Measurements from ENCODE around the gene KRT38.

Gene KRT38

GRCh38 chr17:41392278-41392677 lies 48.5 kb downstream of the KRT38 start:
- DNase-seq (ENCODE audit: low read depth, low spot score): peak; percentile 49
- in situ Hi-C loops (cut with HindIII; ENCODE audit: low sequenced_read_pairs): no loop called here
- TF ChIP-seq CTCF (IDR thresholded peaks at IDR 0.05; ENCODE audit: low read depth, low read length): no peak
- H3K4me3 ChIP-seq (ENCODE audit: low read depth, low read length): no peak overlapping the region

GRCh38 chr17:41391535-41391934 lies 49.2 kb downstream of the KRT38 start:
- DNase-seq (ENCODE audit: low read depth, low spot score): no peak
- H3K4me3 ChIP-seq (ENCODE audit: low read depth, low read length): no peak overlapping the region
- no peak for TF ChIP-seq CTCF (IDR thresholded peaks at IDR 0.05; ENCODE audit: low read depth, low read length)
- in situ Hi-C loops (cut with HindIII; ENCODE audit: low sequenced_read_pairs): no loop called here

- in situ Hi-C loops (cut with HindIII; ENCODE audit: low sequenced_read_pairs): no loop called here
- no peak for DNase-seq (ENCODE audit: low read depth, low spot score)
- no peak for TF ChIP-seq CTCF (IDR thresholded peaks at IDR 0.05; ENCODE audit: low read depth, low read length)
- H3K4me3 ChIP-seq (ENCODE audit: low read depth, low read length): no peak overlapping the region
These were observed 50.3 kb downstream of the KRT38 start for GRCh38 chr17:41390411-41390938.

GRCh38 chr17:41387670-41388069 lies 53.1 kb downstream of the KRT38 start:
- no peak overlapping the region for H3K4me3 ChIP-seq (ENCODE audit: low read depth, low read length)
- no peak for DNase-seq (ENCODE audit: low read depth, low spot score)
- in situ Hi-C loops (cut with HindIII; ENCODE audit: low sequenced_read_pairs): no loop called here
- TF ChIP-seq CTCF (IDR thresholded peaks at IDR 0.05; ENCODE audit: low read depth, low read length): no peak

GRCh38 chr17:41386227-41386626 lies 54.6 kb downstream of the KRT38 start:
- no peak overlapping the region for H3K4me3 ChIP-seq (ENCODE audit: low read depth, low read length)
- DNase-seq (ENCODE audit: low read depth, low spot score): no peak
- in situ Hi-C loops (cut with HindIII; ENCODE audit: low sequenced_read_pairs): no loop called here
- no peak for TF ChIP-seq CTCF (IDR thresholded peaks at IDR 0.05; ENCODE audit: low read depth, low read length)

All from astrocyte of the spinal cord (primary cell).